Measurements from ENCODE around the gene ZNF438.

DNA sequence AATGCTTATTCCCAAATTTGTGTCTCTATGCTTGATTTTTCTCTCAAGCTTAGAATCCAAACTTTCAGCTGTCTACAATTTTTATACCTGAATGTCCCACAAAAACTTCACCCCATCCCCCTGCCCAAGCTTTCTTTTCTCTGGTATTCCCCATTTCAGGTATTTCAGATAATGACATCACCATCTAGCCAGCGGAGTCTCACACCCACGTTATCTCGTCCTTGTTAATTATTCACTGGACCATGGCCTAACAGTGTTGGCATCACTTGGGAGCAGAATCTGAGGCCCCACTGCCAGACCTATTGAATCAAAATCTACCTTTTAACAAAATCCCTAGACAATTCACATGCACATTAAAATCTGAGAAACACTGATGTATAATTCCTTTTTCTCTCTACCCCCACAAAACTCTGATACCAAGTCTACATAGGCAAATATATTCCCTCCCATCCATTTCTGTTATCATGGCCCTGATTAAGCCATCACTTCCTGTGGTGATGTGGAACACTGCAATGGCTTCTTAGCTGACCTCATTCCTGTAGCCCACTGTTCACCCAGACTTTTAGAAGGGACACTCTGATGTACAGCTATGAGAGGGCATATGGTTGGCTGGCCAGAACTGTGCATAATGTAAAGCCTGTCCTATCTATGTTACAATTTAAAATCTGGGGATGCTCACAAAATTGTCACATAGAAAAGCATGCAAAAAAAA lies 31.4 kb downstream of the ZNF438 start:
- TF ChIP-seq, protein P1, sequence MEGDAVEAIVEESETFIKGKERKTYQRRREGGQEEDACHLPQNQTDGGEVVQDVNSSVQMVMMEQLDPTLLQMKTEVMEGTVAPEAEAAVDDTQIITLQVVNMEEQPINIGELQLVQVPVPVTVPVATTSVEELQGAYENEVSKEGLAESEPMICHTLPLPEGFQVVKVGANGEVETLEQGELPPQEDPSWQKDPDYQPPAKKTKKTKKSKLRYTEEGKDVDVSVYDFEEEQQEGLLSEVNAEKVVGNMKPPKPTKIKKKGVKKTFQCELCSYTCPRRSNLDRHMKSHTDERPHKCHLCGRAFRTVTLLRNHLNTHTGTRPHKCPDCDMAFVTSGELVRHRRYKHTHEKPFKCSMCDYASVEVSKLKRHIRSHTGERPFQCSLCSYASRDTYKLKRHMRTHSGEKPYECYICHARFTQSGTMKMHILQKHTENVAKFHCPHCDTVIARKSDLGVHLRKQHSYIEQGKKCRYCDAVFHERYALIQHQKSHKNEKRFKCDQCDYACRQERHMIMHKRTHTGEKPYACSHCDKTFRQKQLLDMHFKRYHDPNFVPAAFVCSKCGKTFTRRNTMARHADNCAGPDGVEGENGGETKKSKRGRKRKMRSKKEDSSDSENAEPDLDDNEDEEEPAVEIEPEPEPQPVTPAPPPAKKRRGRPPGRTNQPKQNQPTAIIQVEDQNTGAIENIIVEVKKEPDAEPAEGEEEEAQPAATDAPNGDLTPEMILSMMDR (IDR thresholded peaks at IDR 0.05): no peak
- TF ChIP-seq EZH2 (IDR thresholded peaks at IDR 0.05): no peak

All from neural progenitor cell (in vitro differentiated cells).